PC-9 (cell line): ENCODE measurements around the gene COL25A1. TPM values are rescaled to one million over a fixed set of nuclear protein-coding genes. Genes with fewer than 3 reads are reported as not detected.

Source experiments
- BruUV-seq: library from RNA; stranded (reverse); fragments of 400-500 nt; replicated peaks from 2 replicates; lab custom pipeline; 2021; lab: Mats Ljungman, UMichigan
- CTCF ChIA-PET: fragments of 300-600 bp; sonication (Branson Sonifier 250); formaldehyde crosslinking; loops from one replicate; lab custom pipeline; 2022; ENCODE audit warnings: antibody characterized with exemption; lab: Charles Lee
- POLR2A ChIA-PET: fragments of 300-600 bp; sonication (Branson Sonifier 250); formaldehyde crosslinking; loops from one replicate; lab custom pipeline; 2022; ENCODE audit warnings: antibody characterized with exemption; ENCODE audit not compliant: unreplicated experiment; lab: Charles Lee
- DNase-seq, 2 experiments: peaks; one replicate each; pipeline versions ENCODE4 v3.0.0 to v3.0.0-alpha.2; 2015 to 2022; ENCODE audit warnings: mixed read lengths in 1 of 2
- H2AFZ ChIP-seq: fragments of 200-600 bp; sonication (generic); 2 replicates; pipeline ENCODE4 v1.8.1; 2017; ENCODE audit warnings: antibody characterized with exemption
- H3F3A ChIP-seq: fragments of 200-600 bp; sonication (generic); 2 replicates; pipeline ENCODE4 v1.8.1; 2017; ENCODE audit warnings: antibody characterized with exemption, mild to moderate bottlenecking, low read depth; ENCODE audit not compliant: insufficient read depth
- H3K27ac ChIP-seq: fragments of 200-600 bp; sonication (generic); 2 replicates; pipeline ENCODE4 v1.6.1; 2016; ENCODE audit warnings: mixed run types
- H3K27me3 ChIP-seq: fragments of 200-600 bp; sonication (generic); 2 replicates; pipeline ENCODE4 v1.6.1; 2016; ENCODE audit warnings: low read depth, mixed run types; ENCODE audit not compliant: insufficient read depth
- H3K36me3 ChIP-seq: fragments of 200-600 bp; sonication (generic); 2 replicates; pipeline ENCODE4 v1.6.1; 2016; ENCODE audit warnings: low read depth, mixed run types
- H3K4me1 ChIP-seq: fragments of 200-600 bp; sonication (generic); replicated peaks from 2 replicates; pipeline ENCODE4 v1.6.1; 2016; ENCODE audit warnings: mixed run types; ENCODE audit not compliant: insufficient read depth
- H3K4me2 ChIP-seq: fragments of 200-600 bp; sonication (generic); 2 replicates; pipeline ENCODE4 v1.6.1; 2017; ENCODE audit warnings: mixed run types
- H3K4me3 ChIP-seq: fragments of 200-600 bp; sonication (generic); 2 replicates; pipeline ENCODE4 v1.6.1; 2016; ENCODE audit warnings: mixed run types
- H3K79me2 ChIP-seq: fragments of 200-600 bp; sonication (generic); 2 replicates; pipeline ENCODE4 v1.6.1; 2017; ENCODE audit warnings: low read depth, mixed run types
- H3K9me2 ChIP-seq: fragments of 200-600 bp; sonication (generic); 2 replicates; pipeline ENCODE4 v1.8.1; 2017; ENCODE audit warnings: mild to moderate bottlenecking; ENCODE audit not compliant: insufficient read depth
- H3K9me3 ChIP-seq: fragments of 200-600 bp; sonication (generic); 2 replicates; pipeline ENCODE4 v1.8.1; 2016; ENCODE audit warnings: low read depth; ENCODE audit not compliant: insufficient read depth
- H4K20me1 ChIP-seq: fragments of 200-600 bp; sonication (generic); 2 replicates; pipeline ENCODE4 v1.8.1; 2017; ENCODE audit not compliant: insufficient read depth
- CTCF ChIP-seq: fragments of 200-600 bp; sonication (generic); conservative IDR thresholded peaks from 2 replicates; pipeline ENCODE4 v1.6.1; 2017; ENCODE audit warnings: mixed run types, antibody characterized with exemption, mild to moderate bottlenecking, moderate library complexity
- EZH2 ChIP-seq: fragments of 200-600 bp; sonication (generic); IDR thresholded peaks from 2 replicates; pipeline ENCODE4 v1.8.0; 2017; ENCODE audit warnings: antibody characterized with exemption, low read depth
- intact Hi-C: fragments of 100-400 bp; cut with micrococcal nuclease; formaldehyde crosslinking; loops from one replicate; pipeline ENCODE4 v1.10.0; 2022; ENCODE audit not compliant: unreplicated experiment
- total RNA-seq: library from RNA; stranded (reverse); gene quantifications from 2 replicates; pipeline ENCODE4 v1.2.3, GENCODE V29; 2021

Gene COL25A1
- total RNA-seq, 1 experiment from 2014 or later = not detected

- no peak for DNase-seq
- no peak overlapping the region for H2AFZ ChIP-seq
- H3K36me3 ChIP-seq = no peaks in the 10 kb centered on the region
- H3K4me2 ChIP-seq = no peak overlapping the region
- BruUV-seq = no TSS peak
- H3K27me3 ChIP-seq = no peaks in the 10 kb centered on the region
- H4K20me1 ChIP-seq = no peaks in the 10 kb centered on the region
- H3K27ac ChIP-seq = no peak overlapping the region
- ChIA-PET CTCF (no interaction called here), POLR2A (no interaction called here)
- no peaks in the 10 kb centered on the region for H3K4me1 ChIP-seq
- no peak overlapping the region for H3K4me3 ChIP-seq
- no peak for TF ChIP-seq CTCF
- TF ChIP-seq EZH2 = no peak
- no peaks in the 10 kb centered on the region for H3K79me2 ChIP-seq
- no peaks in the 10 kb centered on the region for H3F3A ChIP-seq
- no peaks in the 10 kb centered on the region for H3K9me2 ChIP-seq
- no peaks in the 10 kb centered on the region for H3K9me3 ChIP-seq
- intact Hi-C loops = no loop called here
Observed at GRCh38 chr4:109157696-109158095, 144.8 kb downstream of the COL25A1 start.

DNA sequence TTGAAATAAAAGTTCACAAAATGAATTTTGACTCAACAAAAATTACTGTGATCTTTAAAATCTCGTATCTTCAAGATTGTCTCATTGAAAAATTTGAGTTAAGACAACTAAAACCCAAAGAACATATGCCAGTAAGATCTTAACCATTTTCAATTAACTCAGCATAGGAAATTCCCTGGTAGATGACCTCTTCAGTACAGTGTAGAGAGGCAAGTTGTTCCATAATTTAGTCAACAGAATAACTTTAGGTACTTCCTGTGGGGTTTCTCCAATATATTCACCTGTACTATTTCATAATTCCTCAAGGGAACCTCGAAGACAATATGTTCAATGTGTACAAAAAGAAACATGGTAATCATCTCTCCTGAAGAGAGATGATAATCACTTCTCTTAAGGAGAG lies 145.3 kb downstream of the COL25A1 start:
- Histone ChIP-seq H3K9me2 (no peaks in the 10 kb centered on the region), H3K9me3 (no peaks in the 10 kb centered on the region), H3K4me3 (no peak overlapping the region), H3K36me3 (no peaks in the 10 kb centered on the region), H3K27ac (no peak overlapping the region), H3F3A (no peaks in the 10 kb centered on the region), H4K20me1 (no peaks in the 10 kb centered on the region), H3K4me2 (no peak overlapping the region), H3K79me2 (no peaks in the 10 kb centered on the region), H2AFZ (no peak overlapping the region), H3K4me1 (no peaks in the 10 kb centered on the region), H3K27me3 (no peaks in the 10 kb centered on the region)
- no TSS peak for BruUV-seq
- ChIA-PET POLR2A (no interaction called here), CTCF (no interaction called here)
- no peak for DNase-seq
- intact Hi-C loops = no loop called here
- TF ChIP-seq CTCF (no peak), EZH2 (no peak)

GRCh38 chr4:109156356-109156755 lies 146.1 kb downstream of the COL25A1 start:
- CTCF ChIA-PET = no interaction called here
- no peaks in the 10 kb centered on the region for H3K27me3 ChIP-seq

More at GRCh38 chr4:109156356-109156755, 146.1 kb downstream of the COL25A1 start:
- intact Hi-C loops = no loop called here
- Histone ChIP-seq H3K27ac (no peak overlapping the region), H3K79me2 (no peaks in the 10 kb centered on the region), H3K9me2 (no peaks in the 10 kb centered on the region), H4K20me1 (no peaks in the 10 kb centered on the region), H3K36me3 (no peaks in the 10 kb centered on the region), H3K4me1 (no peaks in the 10 kb centered on the region), H3K4me3 (no peak overlapping the region), H2AFZ (no peak overlapping the region), H3K9me3 (no peaks in the 10 kb centered on the region), H3K4me2 (no peak overlapping the region), H3F3A (no peaks in the 10 kb centered on the region)
- BruUV-seq = no TSS peak
- DNase-seq = no peak
- POLR2A ChIA-PET = no interaction called here
- TF ChIP-seq EZH2 (no peak), CTCF (no peak)
